Thoracic aorta (tissue), 2 donors: ENCODE data around the gene FIGLA. TPM values are rescaled to one million over a fixed set of nuclear protein-coding genes. Genes with fewer than 3 reads are reported as not detected.

Experiments used
- ATAC-seq: fragments of 150-250 bp; one replicate; pipeline ENCODE4 v1.8.0; 2017; ENCODE audit warnings: low read depth; ENCODE audit not compliant: insufficient number of reproducible peaks, low FRiP score
- DNase-seq: peaks from one replicate; pipeline ENCODE4 v3.0.0-alpha.2; 2020; ENCODE audit warnings: low spot score
- H3K27ac ChIP-seq, 2 donors: fragments of 200-600 bp; sonication (generic); 1 replicate in 1 of 2; 2 replicates in 1 of 2; pipeline ENCODE4 v1.5.1; 2016; ENCODE audit warnings: mild to moderate bottlenecking in 2 of 2, moderate library complexity in 2 of 2
- H3K27me3 ChIP-seq: fragments of 200-600 bp; sonication (generic); replicated peaks from 2 replicates; pipeline ENCODE4 v1.6.0; 2016; ENCODE audit warnings: mild to moderate bottlenecking; ENCODE audit not compliant: insufficient read depth
- H3K36me3 ChIP-seq: fragments of 200-600 bp; sonication (generic); one replicate; pipeline ENCODE4 v1.5.1; 2016
- H3K4me1 ChIP-seq, 2 donors: fragments of 200-600 bp; sonication (generic); 1 replicate in 1 of 2; 2 replicates in 1 of 2; pipeline versions ENCODE4 v1.5.1 to v1.6.0; 2016; ENCODE audit warnings: low read depth in 2 of 2, mild to moderate bottlenecking in 1 of 2; ENCODE audit not compliant: control insufficient read depth in 1 of 2
- H3K4me3 ChIP-seq: fragments of 200-600 bp; sonication (generic); 2 replicates; pipeline ENCODE4 v1.5.1; 2016; ENCODE audit warnings: mild to moderate bottlenecking
- H3K9me3 ChIP-seq: fragments of 200-600 bp; sonication (generic); 2 replicates; pipeline ENCODE4 v1.5.1; 2016
- total RNA-seq, 2 donors: library from RNA; depleted of rRNA; stranded (reverse); fragments of >200 nt; gene quantifications; one replicate each; pipeline versions ENCODE4 v1.1.0 to v1.2.3, GENCODE V29; 2016
- TF ChIP-seq, protein P1 (sequence below): fragments of 200-600 bp; sonication (generic); IDR thresholded peaks from one replicate; pipeline ENCODE4 v1.5.1; 2019; ENCODE audit warnings: antibody characterized with exemption

FIGLA gene
- total RNA-seq, 2 donors from 2014 or later: not detected

- no peaks in the 10 kb centered on the region for H3K9me3 ChIP-seq
- H3K27me3 ChIP-seq: no peaks in the 10 kb centered on the region
- ATAC-seq: no peak
- no peak overlapping the region for H3K27ac ChIP-seq
- H3K36me3 ChIP-seq: no peaks in the 10 kb centered on the region
- no peak overlapping the region for H3K4me3 ChIP-seq
- no peak for DNase-seq
- no peaks in the 10 kb centered on the region for H3K4me1 ChIP-seq
- TF ChIP-seq, protein P1, sequence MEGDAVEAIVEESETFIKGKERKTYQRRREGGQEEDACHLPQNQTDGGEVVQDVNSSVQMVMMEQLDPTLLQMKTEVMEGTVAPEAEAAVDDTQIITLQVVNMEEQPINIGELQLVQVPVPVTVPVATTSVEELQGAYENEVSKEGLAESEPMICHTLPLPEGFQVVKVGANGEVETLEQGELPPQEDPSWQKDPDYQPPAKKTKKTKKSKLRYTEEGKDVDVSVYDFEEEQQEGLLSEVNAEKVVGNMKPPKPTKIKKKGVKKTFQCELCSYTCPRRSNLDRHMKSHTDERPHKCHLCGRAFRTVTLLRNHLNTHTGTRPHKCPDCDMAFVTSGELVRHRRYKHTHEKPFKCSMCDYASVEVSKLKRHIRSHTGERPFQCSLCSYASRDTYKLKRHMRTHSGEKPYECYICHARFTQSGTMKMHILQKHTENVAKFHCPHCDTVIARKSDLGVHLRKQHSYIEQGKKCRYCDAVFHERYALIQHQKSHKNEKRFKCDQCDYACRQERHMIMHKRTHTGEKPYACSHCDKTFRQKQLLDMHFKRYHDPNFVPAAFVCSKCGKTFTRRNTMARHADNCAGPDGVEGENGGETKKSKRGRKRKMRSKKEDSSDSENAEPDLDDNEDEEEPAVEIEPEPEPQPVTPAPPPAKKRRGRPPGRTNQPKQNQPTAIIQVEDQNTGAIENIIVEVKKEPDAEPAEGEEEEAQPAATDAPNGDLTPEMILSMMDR: no peak
These were observed 42.8 kb upstream of the FIGLA start for GRCh38 chr2:70833246-70833645.

- no peaks in the 10 kb centered on the region for H3K9me3 ChIP-seq
- ATAC-seq: no peak
- TF ChIP-seq, protein P1: no peak
These were observed 41.9 kb upstream of the FIGLA start for GRCh38 chr2:70832386-70832785.

GRCh38 chr2:70831861-70832260, 41.4 kb upstream of the FIGLA start:
- ATAC-seq (no peak), DNase-seq (no peak)
- H3K4me1 ChIP-seq: no peaks in the 10 kb centered on the region
- no peaks in the 10 kb centered on the region for H3K27me3 ChIP-seq
- H3K27ac ChIP-seq: no peak overlapping the region
- no peak overlapping the region for H3K4me3 ChIP-seq
- TF ChIP-seq, protein P1: no peak
- H3K9me3 ChIP-seq: no peaks in the 10 kb centered on the region
- H3K36me3 ChIP-seq: no peaks in the 10 kb centered on the region

More at GRCh38 chr2:70832386-70832785, 41.9 kb upstream of the FIGLA start:
- no peaks in the 10 kb centered on the region for H3K4me1 ChIP-seq
- DNase-seq: no peak
- H3K27ac ChIP-seq: no peak overlapping the region
- no peaks in the 10 kb centered on the region for H3K27me3 ChIP-seq
- no peak overlapping the region for H3K4me3 ChIP-seq
- no peaks in the 10 kb centered on the region for H3K36me3 ChIP-seq

- Histone ChIP-seq H3K27ac (no peak overlapping the region), H3K4me3 (no peak overlapping the region), H3K9me3 (no peaks in the 10 kb centered on the region), H3K27me3 (no peaks in the 10 kb centered on the region), H3K4me1 (no peaks in the 10 kb centered on the region), H3K36me3 (no peaks in the 10 kb centered on the region)
- TF ChIP-seq, protein P1: no peak
- DNase-seq (no peak), ATAC-seq (no peak)
These were observed 39.9 kb upstream of the FIGLA start for GRCh38 chr2:70830366-70830765.

DNA sequence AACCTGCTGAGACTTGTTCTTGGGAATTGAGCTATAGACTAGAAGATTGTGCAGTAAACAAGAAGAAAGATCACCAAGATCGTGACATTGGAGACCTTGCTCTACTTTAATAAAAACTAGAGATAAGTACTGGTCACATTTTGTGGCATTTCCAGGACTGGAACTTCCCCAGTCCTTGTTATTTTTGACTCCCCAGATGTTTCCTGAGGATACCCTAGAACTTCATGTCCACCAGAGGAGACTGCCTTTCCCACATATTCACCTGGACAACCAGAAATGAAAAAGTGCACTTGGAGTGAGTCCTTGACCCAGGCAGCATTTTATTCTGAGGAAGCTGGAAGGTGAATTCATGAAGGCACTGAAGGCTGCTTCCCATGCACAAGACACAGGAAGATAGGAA, 39.5 kb upstream of the FIGLA start:
- ATAC-seq: no peak
- H3K27me3 ChIP-seq: no peaks in the 10 kb centered on the region
- DNase-seq: no peak
- no peak overlapping the region for H3K27ac ChIP-seq
- TF ChIP-seq, protein P1: no peak
- no peaks in the 10 kb centered on the region for H3K9me3 ChIP-seq
- H3K4me1 ChIP-seq: no peaks in the 10 kb centered on the region
- no peaks in the 10 kb centered on the region for H3K36me3 ChIP-seq
- H3K4me3 ChIP-seq: no peak overlapping the region
